ENCODE measurements around the gene MID1.

The MID1 gene, protein sequence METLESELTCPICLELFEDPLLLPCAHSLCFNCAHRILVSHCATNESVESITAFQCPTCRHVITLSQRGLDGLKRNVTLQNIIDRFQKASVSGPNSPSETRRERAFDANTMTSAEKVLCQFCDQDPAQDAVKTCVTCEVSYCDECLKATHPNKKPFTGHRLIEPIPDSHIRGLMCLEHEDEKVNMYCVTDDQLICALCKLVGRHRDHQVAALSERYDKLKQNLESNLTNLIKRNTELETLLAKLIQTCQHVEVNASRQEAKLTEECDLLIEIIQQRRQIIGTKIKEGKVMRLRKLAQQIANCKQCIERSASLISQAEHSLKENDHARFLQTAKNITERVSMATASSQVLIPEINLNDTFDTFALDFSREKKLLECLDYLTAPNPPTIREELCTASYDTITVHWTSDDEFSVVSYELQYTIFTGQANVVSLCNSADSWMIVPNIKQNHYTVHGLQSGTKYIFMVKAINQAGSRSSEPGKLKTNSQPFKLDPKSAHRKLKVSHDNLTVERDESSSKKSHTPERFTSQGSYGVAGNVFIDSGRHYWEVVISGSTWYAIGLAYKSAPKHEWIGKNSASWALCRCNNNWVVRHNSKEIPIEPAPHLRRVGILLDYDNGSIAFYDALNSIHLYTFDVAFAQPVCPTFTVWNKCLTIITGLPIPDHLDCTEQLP

GRCh38 chrX:10620121-10620699 lies at the start of gene MID1:
TSS of gene MID1 (minus strand) at chrX:10620585. CDS start at chrX:10567547, 53,038 bp downstream.
- no peak for DNase-seq

- DNase-seq: no peak
These were observed 46.8 kb upstream of the MID1 start for GRCh38 chrX:10667143-10667542.

- DNase-seq: no peak
These were observed 45.7 kb upstream of the MID1 start for GRCh38 chrX:10666102-10666501.

DNA sequence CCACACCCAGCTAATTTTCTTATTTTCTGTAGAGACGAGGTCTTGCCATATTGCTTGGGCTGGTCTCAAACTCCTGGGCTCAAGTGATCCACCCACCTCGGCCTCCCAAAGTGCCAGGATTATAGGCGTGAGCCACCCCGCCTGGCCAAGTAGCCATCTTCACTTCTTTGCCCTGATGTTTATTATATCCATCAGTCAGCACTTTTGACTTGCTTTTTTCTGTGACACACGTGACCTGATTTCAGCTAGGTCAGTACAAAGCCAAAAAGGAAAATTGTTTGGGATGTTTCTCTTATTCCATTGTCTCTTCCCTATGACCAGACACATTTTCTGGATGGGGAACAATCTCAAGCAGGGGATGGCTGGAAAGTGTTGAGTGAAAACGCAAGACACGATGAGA lies 45.3 kb upstream of the MID1 start:
- DNase-seq: no peak

DNA sequence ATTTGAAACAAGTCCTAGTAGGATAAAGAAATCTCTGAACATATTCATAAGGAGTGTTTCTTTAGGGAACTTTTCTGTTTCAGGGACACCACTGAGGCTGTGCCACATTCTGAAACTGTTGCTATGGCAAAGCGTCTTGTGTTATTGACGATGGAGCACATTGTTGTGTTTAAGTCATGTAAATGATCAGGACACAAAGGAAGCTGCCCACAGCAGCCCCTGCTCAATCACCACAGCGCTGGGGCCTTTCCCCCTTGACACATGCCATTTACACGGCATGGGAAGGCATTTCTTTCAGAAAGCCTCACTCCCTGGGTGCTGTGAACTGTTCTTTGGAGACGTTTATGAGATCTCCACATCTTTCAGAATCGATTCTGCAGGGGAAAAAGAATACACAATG lies 39.8 kb upstream of the MID1 start:
- no peak for DNase-seq

GRCh38 chrX:10656214-10656613 lies 35.8 kb upstream of the MID1 start:
- DNase-seq: peak; percentile 96

- no peak for DNase-seq
These were observed 34.6 kb upstream of the MID1 start for GRCh38 chrX:10654960-10655359.

- DNase-seq: no peak
These were observed 32.9 kb upstream of the MID1 start for GRCh38 chrX:10653302-10653701.

DNA sequence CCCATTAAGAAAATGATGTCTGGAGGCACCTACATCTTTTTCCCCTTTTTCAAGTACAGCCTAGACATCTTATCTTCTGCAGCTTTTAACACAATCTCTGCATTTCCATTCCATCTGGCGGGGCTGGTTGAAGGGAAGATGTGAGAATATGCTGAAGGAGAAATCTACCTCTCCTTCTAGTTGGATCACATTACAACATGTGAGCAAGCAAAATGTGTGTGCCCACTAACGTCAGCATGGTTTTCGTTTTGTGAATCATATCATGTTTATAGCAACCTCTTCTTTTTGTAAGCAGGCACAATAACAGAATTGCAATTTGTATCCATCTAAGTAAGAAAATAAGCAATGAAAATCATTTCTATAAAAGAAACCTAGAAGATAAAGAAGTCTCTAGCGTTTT lies 28.9 kb upstream of the MID1 start:
- DNase-seq: no peak

GRCh38 chrX:10648614-10649013 lies 28.2 kb upstream of the MID1 start:
- no peak for DNase-seq

GRCh38 chrX:10636851-10637250 lies 16.5 kb upstream of the MID1 start:
- DNase-seq: no peak

GRCh38 chrX:10636337-10636736 lies 16.0 kb upstream of the MID1 start:
- peak; percentile 29 for DNase-seq

DNA sequence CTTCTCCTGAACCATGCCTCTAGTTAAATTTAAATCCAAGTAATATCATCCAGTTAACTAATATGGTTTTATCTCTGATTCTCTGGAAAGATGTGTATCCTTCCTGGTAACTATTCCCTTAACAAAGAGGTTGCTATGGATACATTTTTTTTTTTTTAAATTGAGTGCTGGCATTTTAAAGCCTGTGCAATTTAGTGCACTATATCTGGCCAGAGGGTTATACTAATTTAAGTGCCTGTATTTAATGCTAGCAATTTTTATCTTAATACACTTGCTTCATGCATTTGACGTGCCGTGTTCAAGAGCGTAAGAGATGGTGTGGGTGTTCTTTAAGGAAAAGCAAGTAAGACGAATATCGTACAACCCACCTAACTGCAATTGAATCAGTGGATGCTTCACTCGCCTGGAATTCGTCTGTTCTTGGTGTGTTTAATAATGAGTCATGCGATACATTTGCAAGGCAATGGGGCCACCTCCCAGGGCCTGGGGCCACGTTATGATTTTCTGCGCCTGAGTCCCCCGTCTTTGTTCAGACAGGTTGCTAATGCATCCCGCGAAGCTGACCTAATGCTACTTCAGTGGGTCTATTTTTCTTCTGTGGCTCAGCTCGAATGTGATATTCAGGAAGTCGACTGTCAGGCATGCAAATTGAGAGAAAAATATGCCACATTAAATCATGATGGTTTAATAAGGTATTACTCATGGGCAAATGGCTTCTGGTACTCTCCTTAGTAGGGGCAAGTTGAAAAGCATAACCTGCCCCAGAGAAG lies 14.2 kb upstream of the MID1 start:
- DNase-seq: no peak

- peak; percentile 44 for DNase-seq
These were observed 13.3 kb upstream of the MID1 start for GRCh38 chrX:10633722-10634121.

- DNase-seq: peak; percentile 32
These were observed 11.2 kb upstream of the MID1 start for GRCh38 chrX:10631416-10632145.

- no peak for DNase-seq
These were observed 9.9 kb upstream of the MID1 start for GRCh38 chrX:10630320-10630719.

DNA sequence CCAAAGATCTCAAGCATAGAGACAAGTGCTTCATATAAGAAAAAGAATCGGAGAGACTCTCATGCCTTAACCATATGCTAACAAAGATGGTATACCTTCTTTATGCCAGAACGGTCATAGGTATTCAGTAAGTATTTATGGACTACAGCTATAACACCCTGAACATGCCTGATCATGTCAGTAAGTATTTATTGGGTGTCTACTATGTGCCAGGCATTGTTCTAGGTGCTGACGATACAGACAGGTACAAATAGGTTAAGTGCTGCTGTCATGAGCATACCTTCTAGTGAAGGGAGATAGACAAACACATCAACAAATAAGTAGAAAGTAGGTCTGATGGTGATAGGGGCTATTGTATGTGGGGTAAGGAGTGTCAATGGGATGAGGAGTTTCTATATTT lies 9.5 kb upstream of the MID1 start:
- DNase-seq: no peak

GRCh38 chrX:10628906-10629305 lies 8.5 kb upstream of the MID1 start:
- no peak for DNase-seq

DNA sequence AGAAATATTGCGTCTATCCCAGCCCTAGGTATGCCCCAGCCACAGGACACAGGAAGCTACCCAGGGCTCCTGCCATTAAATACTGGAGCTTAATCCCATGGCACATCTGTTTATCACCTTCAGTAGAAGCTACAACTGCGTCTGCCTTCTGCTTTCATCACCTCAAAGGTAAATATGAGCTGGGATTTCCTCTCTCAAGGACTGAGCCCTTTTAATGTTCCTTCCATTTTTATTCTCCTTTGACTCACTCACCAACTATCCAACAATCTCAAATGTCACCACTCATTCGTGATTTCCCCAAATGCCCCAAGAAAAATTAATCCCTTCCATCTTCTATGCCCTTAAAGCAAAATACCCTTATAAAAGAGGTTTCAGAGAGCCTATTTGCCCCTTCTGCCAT lies 1.8 kb upstream of the MID1 start:
- DNase-seq: no peak

DNA sequence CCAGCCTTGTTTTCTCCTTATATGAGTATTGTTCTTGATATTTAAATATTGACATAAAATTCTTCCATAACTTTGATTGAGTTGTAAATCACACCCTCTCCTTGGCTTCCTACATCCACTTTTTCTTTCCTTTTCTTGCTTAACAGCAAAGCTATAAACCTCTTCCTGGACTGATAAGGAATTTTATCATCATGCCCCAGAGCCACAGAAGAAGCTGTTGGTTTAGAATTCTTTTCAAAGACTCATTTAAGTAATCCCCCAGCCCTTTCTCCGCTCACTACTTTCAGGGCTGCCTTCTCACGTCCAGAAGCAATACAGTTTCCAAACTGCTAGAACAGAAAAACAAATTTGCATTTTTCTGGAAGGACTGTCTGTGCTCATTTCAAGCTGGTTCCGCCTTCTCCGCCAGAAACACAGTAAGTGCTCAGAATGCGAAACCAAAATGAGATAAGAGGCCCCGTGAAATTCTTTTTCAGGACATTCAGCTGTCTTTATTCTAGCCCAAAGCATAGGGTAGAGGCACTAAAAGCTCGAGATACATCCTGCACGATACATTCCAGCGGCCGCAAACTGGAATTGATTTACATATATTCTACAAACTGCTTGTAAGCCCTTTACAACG lies 849 bp downstream of the MID1 start:
- no peak for DNase-seq

DNA sequence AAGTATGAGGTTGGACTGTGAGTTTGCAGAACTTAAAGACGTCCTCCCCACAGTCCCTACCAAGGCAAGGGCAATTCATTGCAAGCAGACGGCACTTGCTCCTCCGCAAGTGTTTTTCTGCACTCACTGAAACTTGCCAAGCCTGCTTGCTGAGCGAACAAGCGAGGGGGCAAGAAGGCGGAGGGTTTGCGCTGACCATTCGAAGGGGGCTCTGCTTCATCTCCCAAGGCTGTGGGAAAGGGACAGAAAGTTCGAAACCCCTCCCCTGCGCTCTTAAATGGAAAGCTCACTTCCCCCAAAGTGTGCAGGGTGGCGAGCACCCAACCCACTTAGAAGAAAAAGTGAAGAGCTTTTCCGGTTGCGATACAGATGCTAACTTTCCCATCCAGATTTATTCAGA lies 1.4 kb downstream of the MID1 start:
- DNase-seq: no peak

DNA sequence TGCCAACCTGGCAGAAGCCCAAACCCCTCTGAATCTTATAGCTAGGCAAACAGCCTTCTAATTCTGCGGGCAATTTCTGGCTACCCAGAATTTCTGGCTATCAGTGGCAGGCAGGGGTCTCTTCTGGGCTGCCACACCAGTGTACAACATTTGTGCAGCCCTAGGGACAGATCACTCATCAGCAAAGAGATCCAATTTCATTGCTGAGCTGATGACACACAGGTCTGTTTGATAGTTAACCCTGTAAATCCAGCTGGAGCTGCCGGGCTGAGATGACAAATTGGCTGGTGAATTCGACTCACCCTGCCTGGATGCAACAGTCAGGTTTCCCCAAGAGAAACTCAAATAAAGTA lies 2.4 kb downstream of the MID1 start:
- DNase-seq: no peak

All from DMS153 (cell line).